Lower leg skin (tissue), 4 donors: Measurements from ENCODE around the gene OBP2B. TPM values are rescaled to one million over a fixed set of nuclear protein-coding genes. Genes with fewer than 3 reads are reported as not detected.
"Not testable (repeated sequence)": the region's sequence is repeated elsewhere in the genome, so short reads cannot be mapped to it uniquely, and the experiment has no call there.

Source experiments
- DNase-seq, 2 donors: peaks; one replicate each; pipeline ENCODE4 v3.0.0-alpha.2; 2019; ENCODE audit warnings: low spot score in 2 of 2
- H3K4me3 ChIP-seq: fragments of 200-600 bp; sonication (generic); 2 replicates; pipeline ENCODE4 v1.5.1; 2017; ENCODE audit warnings: mild to moderate bottlenecking, low read depth; ENCODE audit not compliant: poor library complexity, severe bottlenecking
- POLR2A ChIP-seq, 2 donors: fragments of 450-650 bp; IDR thresholded peaks; one replicate each; pipeline ENCODE4 v1.6.1; 2016 to 2017; ENCODE audit warnings: antibody characterized with exemption in 2 of 2, mild to moderate bottlenecking in 1 of 2, moderate library complexity in 1 of 2
- WGBS, 2 donors: methylation state at CpG; one replicate each; pipeline ENCODE4 v1.1.5; 2018; 5-methylcytosine and 5-hydroxymethylcytosine counted together
- intact Hi-C: fragments of 100-400 bp; cut with DNase I; formaldehyde crosslinking; loops from one replicate; pipeline ENCODE4 v1.15.0; 2023; ENCODE audit warnings: low total_unique reads
- total RNA-seq, 4 donors: library from RNA; depleted of rRNA; stranded (reverse); fragments of >200 nt; gene quantifications; one replicate each; pipeline ENCODE4 v1.1.0, GENCODE V29; 2016
- TF ChIP-seq, protein P1 (sequence below), 3 donors: fragments of 450-650 bp; IDR thresholded peaks; one replicate each; pipeline ENCODE4 v1.5.1; 2016; ENCODE audit warnings: antibody characterized with exemption in 3 of 3, mild to moderate bottlenecking in 3 of 3, moderate library complexity in 2 of 3

Gene OBP2B
- total RNA-seq, 4 donors from 2014 or later, result 11.4 to 13.0 TPM; not detected in 2

- intact Hi-C loops, result loop anchor here (10.0 kb wide), 1 partner anchor 153 kb away; the partner anchor contains the start of gene SURF6
These were observed 27.5 kb downstream of the OBP2B start for GRCh38 chr9:133181561-133181960.

DNA sequence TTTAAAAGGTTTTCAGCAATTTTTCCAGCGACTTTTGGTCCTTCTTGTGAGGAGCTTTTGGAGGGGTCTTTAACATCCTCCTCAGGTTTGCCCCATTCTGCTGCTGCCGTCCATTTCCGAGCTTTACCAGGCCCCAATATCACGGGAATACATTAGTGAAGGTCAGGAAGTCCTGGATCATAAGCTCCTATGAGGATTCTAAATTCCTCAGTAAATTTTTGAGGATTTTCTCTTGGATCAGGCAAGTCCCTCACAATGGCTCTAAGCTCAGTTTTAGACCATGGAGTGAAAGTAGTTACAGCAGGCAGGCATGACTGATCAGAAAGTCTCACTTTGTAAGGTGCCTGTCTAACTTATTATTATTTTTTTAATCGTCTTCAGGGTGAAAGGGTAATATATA is 28.1 kb downstream of the OBP2B start:
- intact Hi-C loops, result loop anchor here (10.0 kb wide), 1 partner anchor 154 kb away; the partner anchor contains the start of gene SURF6
- 85 to 86% methylated on average over 5 of the region's 5 CpGs for WGBS, 2 donors
- no peak for DNase-seq
- no peak overlapping the region for H3K4me3 ChIP-seq
- TF ChIP-seq, protein P1, sequence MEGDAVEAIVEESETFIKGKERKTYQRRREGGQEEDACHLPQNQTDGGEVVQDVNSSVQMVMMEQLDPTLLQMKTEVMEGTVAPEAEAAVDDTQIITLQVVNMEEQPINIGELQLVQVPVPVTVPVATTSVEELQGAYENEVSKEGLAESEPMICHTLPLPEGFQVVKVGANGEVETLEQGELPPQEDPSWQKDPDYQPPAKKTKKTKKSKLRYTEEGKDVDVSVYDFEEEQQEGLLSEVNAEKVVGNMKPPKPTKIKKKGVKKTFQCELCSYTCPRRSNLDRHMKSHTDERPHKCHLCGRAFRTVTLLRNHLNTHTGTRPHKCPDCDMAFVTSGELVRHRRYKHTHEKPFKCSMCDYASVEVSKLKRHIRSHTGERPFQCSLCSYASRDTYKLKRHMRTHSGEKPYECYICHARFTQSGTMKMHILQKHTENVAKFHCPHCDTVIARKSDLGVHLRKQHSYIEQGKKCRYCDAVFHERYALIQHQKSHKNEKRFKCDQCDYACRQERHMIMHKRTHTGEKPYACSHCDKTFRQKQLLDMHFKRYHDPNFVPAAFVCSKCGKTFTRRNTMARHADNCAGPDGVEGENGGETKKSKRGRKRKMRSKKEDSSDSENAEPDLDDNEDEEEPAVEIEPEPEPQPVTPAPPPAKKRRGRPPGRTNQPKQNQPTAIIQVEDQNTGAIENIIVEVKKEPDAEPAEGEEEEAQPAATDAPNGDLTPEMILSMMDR (IDR thresholded peaks at IDR 0.05), result no peak
- TF ChIP-seq POLR2A (IDR thresholded peaks at IDR 0.05), result no peak

More at GRCh38 chr9:133181561-133181960, 27.5 kb downstream of the OBP2B start:
- DNase-seq, result no peak
- 86 to 87% methylated on average over 3 of the region's 3 CpGs for WGBS, 2 donors
- no peak overlapping the region for H3K4me3 ChIP-seq
- no peak for TF ChIP-seq POLR2A (IDR thresholded peaks at IDR 0.05)
- TF ChIP-seq, protein P1 (IDR thresholded peaks at IDR 0.05), result no peak

- no peak for TF ChIP-seq POLR2A (IDR thresholded peaks at IDR 0.05)
- TF ChIP-seq, protein P1 (IDR thresholded peaks at IDR 0.05), result no peak
- no peak overlapping the region for H3K4me3 ChIP-seq
- no peak for DNase-seq
- 85 to 86% methylated on average over 7 of the region's 7 CpGs for WGBS, 2 donors
- intact Hi-C loops, result no loop called here
These were observed 36.0 kb downstream of the OBP2B start for GRCh38 chr9:133173056-133173455.

DNA sequence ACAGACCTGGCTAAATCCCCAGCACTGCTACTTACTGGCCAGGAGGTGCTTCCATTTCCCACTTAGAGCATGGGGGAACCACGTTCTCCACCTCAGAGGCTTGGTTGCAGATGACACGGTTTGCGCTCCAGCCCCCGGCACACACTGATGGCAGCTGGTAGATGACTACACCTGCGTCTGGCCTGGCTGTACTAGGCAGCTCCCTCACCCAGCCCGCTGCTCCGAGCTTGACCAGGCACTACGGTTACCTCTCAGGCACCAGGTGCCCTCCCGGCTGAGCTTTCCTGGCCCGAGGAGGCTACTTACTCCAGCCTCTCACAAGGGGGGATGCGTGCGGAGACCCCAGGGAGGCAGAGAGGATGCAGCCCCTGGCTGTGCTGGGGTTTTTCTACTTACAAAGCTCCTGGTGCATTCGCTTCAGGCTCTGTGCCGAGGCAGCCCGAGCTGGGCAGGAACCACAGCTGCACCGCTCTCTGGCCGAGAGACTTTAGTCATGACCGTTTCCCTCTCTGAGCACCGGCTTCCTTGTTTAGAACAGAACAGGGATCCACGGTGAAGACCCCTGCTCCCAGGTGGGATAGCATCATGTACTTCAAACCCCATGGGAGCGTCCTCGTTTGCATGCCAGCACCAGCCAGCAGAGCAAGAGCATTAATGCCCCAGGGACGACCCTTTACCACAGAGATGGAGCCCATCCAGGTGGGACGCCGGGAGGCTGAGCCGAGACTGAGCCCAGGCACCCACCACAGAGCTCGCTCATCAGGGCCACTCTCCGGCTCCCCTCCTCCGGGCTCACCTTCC is 37.7 kb downstream of the OBP2B start:
- no peak for TF ChIP-seq POLR2A (IDR thresholded peaks at IDR 0.05)
- TF ChIP-seq, protein P1 (IDR thresholded peaks at IDR 0.05), result no peak
- intact Hi-C loops, result no loop called here
- DNase-seq, result peak in 1 of 2 donors; percentile 78
- WGBS, 2 donors, result 77 to 86% methylated on average over 26 to 29 of the region's 29 CpGs
- H3K4me3 ChIP-seq, result no peak overlapping the region

DNA sequence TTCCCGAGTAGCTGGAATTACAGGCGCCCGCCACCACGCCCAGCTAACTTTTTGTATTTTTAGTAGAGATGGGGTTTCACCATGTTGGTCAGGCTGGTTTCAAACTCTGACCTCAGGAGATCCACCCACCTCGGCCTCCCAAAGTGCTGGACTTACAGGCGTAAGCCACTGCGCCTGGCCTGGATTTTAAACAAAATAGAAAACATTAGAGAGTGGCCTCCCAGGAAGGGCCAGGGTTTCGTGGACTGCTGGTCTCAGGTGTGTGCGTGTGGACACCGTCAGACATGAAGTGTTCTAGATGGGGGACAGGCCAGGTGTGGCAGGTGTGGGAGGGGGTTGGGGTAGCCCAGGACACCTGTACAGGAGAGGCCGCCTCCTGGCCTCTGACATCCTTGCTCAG is 38.3 kb downstream of the OBP2B start:
- intact Hi-C loops, result no loop called here

GRCh38 chr9:133169687-133170086 is 39.4 kb downstream of the OBP2B start:
- WGBS, 2 donors, result 90% methylated on average over 12 of the region's 12 CpGs
- intact Hi-C loops, H3K4me3 ChIP-seq, DNase-seq: not testable (repeated sequence)

More for the DNA sequence above, 38.3 kb downstream of the OBP2B start:
- peak in 1 of 2 donors; percentile 39 for DNase-seq
- TF ChIP-seq POLR2A (IDR thresholded peaks at IDR 0.05), result no peak
- TF ChIP-seq, protein P1 (IDR thresholded peaks at IDR 0.05), result no peak
- H3K4me3 ChIP-seq, result no peak overlapping the region
- WGBS, 2 donors, result 92 to 93% methylated on average over 11 of the region's 11 CpGs
